GM21367 (cell line): Measurements from ENCODE around the gene MYORG.

Experiments
- ATAC-seq: cut with Tn5 transposase; IDR thresholded peaks from one replicate; pipeline ENCODE4 v1.9.1; 2021; ENCODE audit not compliant: unreplicated experiment

Gene MYORG

DNA sequence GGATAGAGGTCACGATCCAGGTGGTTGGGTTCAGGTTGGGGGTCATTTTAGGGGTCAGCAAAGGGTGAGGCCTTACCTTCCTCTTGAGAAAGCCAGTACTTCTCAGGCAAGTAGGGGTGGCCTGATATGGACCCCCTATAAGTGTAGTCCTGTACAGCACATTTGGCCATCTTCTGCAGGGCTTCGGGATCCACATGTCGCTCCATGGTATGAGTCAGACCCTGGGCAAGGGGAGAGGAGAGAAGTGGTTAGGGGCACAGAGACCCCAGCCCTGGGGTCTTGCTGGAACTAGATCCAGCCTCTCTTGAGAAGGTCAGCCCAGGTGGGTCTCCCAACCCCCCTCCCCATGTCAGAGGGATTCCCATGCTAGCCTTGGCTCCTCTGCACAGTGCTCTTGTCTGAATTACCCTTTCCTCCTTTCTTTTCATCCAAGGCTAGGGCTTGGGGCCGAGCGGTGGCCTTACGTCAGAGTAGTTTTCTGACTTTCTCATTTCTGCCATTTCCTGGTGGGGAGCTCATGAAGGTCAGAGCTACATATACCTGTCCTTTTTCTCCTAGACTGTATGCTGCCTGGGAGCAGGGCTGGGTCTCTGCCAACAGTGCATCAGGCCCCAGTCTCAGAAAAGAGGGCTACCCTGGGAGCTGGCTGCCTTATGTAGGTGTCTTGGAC is 9.0 kb upstream of the MYORG start:
- no peak for ATAC-seq

- no peak for ATAC-seq
Observed at GRCh38 chr9:34384368-34385165, 7.9 kb upstream of the MYORG start.

DNA sequence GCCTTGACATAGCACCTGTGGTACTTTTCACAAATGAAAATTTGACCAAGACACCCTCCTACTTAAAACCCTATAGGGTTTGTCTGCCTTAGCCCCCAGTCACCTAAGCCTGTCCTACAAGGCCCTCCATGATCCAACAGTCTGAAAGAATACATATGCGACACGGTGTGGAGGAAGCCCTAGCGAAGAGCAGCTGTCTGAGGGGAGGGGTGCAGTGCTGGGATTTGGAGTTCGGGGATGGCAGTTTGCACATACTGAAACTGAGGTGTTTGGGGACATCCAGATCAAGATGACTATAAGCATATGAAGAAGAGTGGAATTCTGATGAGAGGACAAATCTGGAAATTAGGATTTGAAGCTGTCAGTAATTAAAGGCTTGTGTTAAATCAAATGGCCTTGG is 7.2 kb upstream of the MYORG start:
- ATAC-seq = no peak

DNA sequence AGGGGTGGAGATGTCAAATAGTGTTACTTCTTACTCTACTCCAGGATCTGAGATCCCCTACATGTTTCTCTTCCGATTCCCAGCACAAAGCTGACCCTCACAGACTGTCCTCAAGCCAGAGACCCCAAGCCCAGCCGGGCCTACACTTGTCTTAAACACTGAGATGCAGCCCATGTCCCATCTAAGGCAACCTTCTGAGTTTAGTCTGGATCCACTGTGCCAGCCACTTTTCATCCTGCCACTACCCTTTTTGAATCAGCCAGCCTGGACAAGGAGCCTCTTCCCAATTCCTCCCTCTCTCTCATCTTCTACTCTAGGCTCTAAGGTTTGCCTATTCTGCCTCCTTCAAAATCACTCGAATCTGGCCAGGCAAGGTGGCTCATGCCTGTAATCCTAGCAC is 6.2 kb upstream of the MYORG start:
- ATAC-seq = no peak

- ATAC-seq = no peak
Observed at GRCh38 chr9:34382054-34382453, 5.4 kb upstream of the MYORG start.

GRCh38 chr9:34381323-34381722 is 4.6 kb upstream of the MYORG start:
- ATAC-seq = no peak

GRCh38 chr9:34380511-34381315 is 4.0 kb upstream of the MYORG start:
- peak; percentile 32 for ATAC-seq

GRCh38 chr9:34380034-34380510 is 3.4 kb upstream of the MYORG start:
- no peak for ATAC-seq

- no peak for ATAC-seq
Observed at GRCh38 chr9:34379334-34380033, 2.8 kb upstream of the MYORG start.

GRCh38 chr9:34378376-34379060 is 1.8 kb upstream of the MYORG start:
- ATAC-seq = no peak

DNA sequence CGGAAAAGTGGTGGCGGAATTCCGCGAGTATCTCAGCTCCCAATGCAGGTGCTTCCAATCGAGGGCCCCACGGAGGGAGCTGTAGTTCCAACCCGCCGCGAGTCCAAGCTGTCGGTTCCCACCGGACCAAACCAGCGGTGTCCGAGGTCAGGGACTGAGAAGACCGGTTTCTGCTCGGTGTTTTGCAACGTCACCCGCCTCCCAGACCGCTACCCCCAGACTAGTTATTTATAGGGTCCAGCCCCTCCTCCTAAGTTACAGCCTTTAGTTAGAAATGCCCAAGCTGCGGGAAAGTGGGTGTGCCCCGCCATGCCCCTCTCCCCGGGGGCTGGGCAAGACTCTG is 677 bp upstream of the MYORG start:
- ATAC-seq = no peak

DNA sequence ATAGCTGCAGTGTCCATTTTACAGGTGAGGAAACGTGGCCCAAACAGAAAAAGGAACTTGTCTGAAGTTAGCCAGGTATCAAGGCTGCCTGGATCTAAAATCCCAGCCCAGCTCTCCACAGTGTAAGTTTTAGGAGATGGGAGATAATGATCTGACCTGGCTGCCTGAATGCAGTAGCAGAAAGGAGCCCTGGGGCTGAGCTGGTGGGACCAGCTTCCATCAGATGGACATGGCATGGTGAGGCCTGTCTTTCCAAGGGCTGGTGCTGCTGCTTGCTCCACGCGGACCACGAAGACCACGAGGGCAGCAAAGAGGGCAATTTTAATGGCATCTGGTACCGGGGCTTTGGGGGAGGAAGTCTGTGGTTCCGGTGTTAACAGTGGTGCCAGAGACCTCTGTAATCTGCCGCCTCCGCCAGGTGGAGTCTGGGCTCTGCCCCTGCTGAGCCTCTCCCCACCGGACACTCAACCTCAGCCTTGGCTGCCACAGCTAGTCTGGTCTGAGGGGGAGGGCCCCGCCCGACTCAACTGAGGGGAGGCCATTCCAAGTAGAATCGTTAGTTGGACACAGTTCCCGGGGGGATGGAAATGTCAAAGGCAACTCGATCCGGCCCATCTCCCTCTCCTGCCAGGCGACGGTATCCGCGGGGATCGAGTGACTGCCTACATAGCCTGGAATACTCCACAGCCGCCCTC is 650 bp downstream of the MYORG start:
- no peak for ATAC-seq

GRCh38 chr9:34374905-34375552 is 1.7 kb downstream of the MYORG start:
- ATAC-seq = no peak

DNA sequence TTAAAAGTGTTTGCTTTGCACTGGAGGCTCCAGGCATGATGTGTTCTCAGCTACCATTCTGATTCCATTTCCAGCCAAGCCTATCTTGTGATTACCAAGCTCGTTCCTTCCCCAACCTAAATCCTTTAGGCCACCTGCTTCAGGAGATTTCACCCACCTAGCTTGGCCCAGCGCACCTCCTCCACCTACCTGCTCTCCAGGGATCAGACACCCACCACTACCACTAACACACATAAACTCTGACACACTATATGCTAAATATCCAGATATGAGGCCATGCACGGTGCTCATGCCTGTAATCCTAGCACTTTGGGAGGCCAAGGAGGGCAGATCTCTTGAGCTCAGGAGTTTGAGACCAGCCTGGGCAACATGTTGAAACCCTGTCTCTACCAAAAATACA is 2.4 kb downstream of the MYORG start:
- ATAC-seq = no peak

DNA sequence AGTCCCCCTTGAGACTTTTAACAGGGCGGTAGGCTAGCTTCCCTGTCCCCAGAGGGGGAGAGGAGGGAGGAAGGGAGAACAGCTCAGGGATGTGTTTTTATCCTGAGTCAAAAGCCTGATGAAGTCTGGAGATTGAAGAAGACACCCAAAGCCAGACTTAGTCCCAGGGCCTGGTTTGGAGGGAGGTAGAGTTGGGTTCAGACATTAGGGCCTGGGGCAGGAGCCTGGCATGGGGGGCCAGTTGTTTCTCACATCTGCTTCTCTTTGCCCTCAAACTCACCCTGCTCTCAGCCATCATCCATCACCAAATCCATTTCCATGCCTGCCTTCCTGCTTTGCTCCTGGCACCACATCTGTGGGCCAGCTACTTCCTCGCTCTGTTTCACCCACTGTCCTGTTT is 2.9 kb downstream of the MYORG start:
- no peak for ATAC-seq

GRCh38 chr9:34372467-34373011 is 4.2 kb downstream of the MYORG start:
- no peak for ATAC-seq

- ATAC-seq = no peak
Observed at GRCh38 chr9:34371886-34372466, 4.7 kb downstream of the MYORG start.

- ATAC-seq = no peak
Observed at GRCh38 chr9:34370970-34371880, 5.5 kb downstream of the MYORG start.
